Left colon (tissue), 2 donors: ENCODE data around the gene SLC22A7. TPM values are rescaled to one million over a fixed set of nuclear protein-coding genes. Genes with fewer than 3 reads are reported as not detected.
A peak's percentile ranks its signal among the peaks of the same experiment; 100 is the strongest.
"Not testable (repeated sequence)": the region's sequence is repeated elsewhere in the genome, so short reads cannot be mapped to it uniquely, and the experiment has no call there.

ENCODE experiments used
- ATAC-seq: fragments of 200-7000 bp; cut with Tn5 transposase; one replicate; pipeline ENCODE4 v1.9.1; 2020; ENCODE audit warnings: mild to moderate bottlenecking, moderate library complexity
- DNase-seq, 2 donors: peaks; one replicate each; pipeline ENCODE4 v3.0.0-alpha.2; 2020
- intact Hi-C, 2 donors: fragments of 100-400 bp; cut with DNase I in 1 of 2; cut with micrococcal nuclease in 1 of 2; formaldehyde crosslinking; loops; one replicate each; pipeline versions ENCODE4 v1.11.2 to v1.14.0; 2022; cut with DNase I, micrococcal nuclease
- total RNA-seq, 2 donors: library from RNA; stranded (reverse); fragmentation: NEBNext Ultra II Directional; extraction: Animal tissue kit (Norgen Biotek cat#: 25700); gene quantifications; one replicate each; pipeline ENCODE4 v1.2.1, GENCODE V29; 2021
- donor health status: DM: no; HTN: no; CAD: no.
- donor health status: DM: yes; HTN: yes; CAD: no.

SLC22A7 gene
- total RNA-seq, 2 donors from 2014 or later: not detected

DNA sequence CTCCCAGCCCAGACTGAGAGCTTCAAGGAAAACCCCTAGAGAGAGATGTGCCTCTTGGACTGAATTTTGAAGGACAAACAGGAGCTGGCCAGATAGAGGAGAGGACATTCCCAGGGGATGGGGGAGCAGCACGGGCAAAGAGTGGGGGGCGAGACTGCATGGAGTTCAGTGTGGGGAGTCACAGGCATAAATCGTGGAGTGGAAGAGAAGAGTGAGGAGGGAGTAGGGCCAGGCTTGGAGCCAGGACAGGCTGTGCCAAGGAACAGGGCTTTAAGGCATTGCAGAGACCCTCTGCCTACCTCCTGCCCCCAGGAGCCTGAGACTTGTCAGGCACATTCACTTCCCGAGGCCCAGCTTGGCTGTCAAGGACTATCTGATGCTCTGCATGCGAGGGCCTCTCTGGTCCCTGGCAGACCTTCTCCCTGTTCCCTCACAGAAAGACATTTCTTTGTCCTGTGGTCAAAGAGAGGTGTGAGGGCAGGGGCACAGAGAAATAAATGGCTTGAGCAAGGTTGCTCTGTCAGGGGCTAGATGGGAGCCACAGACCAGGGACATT lies 5.2 kb upstream of the SLC22A7 start:
- intact Hi-C loops: no loop called here
- DNase-seq: no peak

DNA sequence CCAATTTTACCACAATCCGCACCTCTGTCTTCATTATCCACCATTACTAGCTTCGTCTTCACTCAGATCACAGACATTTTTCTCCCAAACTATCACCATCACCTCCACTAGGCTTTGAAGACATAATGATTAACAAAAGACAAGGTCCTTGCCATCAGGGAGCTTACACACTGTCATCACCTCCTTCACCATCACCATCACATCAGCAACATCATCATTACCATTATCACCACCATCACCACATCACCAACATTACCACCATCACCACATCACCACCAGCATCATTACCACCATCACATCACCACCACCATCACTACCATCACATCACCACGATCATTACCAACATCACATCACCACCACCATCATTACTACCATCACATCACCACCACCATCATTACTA lies 4.4 kb upstream of the SLC22A7 start:
- intact Hi-C loops: no loop called here
- DNase-seq (no peak), ATAC-seq (no peak)

More for the DNA sequence above, 5.2 kb upstream of the SLC22A7 start:
- no peak for ATAC-seq

DNA sequence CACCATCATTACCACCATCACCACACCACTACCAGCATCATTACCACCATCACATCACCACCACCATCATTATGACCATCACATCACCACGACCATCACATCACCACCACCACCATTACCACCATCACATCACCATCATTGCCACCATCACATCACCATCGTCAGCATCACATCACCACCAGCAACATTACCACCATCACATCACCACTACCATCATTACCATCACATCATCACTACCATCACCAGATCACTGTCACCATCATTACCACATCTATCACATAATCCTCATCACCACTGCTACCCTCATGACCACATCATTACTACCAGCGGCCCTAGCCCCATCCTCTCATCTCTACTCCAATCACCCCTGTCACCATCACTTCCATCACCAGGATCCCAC lies 3.5 kb upstream of the SLC22A7 start:
- no peak for DNase-seq
- ATAC-seq: no peak
- intact Hi-C loops: no loop called here

DNA sequence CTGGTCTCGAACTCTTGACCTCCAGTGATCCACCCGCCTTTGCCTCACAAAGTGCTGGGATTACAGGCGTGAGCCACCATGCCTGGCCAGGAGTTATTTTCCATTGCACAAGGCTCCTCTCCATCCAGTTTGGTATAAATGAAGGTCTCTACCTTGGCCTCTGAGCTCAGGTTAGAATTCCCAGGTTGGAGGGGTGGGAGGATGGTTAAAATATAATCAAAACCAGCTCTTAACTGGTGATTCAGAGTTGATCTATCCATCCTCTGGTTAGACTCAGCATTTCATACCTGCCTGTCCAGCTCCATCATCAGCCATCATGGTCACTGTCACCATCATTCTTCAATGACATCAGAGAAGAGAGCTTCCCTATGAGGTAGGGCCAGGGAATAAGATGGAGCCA lies 2.6 kb upstream of the SLC22A7 start:
- intact Hi-C loops: no loop called here
- ATAC-seq (no peak), DNase-seq (no peak)

DNA sequence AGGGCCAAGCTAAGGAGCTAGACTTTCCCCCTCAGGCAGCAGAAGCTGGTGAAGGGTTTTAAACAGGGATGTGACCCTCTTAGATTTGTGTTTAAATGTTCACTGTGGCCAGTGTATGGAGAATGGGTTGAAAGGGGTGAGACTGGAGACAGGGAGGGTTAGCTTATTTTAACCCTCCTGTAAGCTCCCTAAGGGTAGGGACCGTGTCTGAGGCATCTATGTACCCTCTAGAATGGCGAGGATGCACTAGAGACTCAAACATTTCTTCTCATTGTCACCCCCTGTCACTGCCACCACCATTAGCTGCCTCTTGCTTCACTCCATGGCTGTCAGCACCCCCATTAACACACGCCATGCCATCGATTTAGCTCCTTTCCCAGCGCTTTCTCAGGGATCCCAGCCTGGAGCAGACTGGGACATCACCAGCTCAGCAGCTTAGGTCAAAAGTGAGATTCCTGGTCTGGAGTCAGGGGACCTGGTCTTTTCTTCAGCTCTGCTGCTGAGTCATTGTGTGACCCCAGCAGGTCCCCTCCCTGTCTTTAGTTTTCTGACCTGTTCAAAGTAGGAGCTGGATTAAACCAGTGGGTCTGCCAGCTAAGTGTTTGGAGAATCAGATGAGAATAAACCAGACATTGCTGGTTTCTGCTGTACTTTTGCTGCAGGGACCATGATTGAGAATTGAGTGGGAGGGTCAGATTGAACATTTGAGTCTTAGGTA lies 1.1 kb upstream of the SLC22A7 start:
- ATAC-seq (no peak), DNase-seq (no peak)
- intact Hi-C loops: no loop called here

DNA sequence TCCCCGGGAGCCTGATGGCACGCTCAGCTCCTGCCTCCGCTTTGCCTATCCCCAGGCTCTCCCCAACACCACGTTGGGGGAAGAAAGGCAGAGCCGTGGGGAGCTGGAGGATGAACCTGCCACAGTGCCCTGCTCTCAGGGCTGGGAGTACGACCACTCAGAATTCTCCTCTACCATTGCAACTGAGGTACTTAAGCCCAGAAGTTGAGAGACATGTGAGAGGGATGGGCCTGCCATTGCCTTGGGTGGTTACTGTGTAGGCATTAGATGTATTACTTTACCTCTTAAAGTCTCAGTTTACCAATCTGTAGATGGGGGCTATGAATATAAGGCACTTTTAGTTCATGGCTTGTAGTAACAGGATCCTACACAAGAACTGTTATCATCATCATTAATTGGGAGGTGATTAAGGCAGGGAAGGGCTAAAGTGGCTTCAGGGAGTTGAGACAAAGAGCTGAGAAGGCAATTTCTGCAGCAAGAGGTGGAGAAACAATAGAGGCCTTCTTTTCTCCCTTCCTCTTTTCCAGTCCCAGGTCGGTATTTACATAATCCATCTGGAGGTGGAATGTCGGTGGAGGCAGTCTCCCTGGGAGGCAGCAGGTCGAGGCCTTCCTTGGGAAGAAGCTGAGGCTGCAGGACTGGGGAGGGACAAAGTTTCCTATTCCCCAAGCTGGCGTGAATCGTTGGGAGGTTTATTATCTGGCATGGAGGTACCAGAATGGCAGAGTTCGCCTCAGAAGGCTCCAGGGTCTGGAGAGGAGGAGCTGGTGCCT lies 691 bp downstream of the SLC22A7 start:
- intact Hi-C loops: no loop called here
- ATAC-seq: no peak

DNA sequence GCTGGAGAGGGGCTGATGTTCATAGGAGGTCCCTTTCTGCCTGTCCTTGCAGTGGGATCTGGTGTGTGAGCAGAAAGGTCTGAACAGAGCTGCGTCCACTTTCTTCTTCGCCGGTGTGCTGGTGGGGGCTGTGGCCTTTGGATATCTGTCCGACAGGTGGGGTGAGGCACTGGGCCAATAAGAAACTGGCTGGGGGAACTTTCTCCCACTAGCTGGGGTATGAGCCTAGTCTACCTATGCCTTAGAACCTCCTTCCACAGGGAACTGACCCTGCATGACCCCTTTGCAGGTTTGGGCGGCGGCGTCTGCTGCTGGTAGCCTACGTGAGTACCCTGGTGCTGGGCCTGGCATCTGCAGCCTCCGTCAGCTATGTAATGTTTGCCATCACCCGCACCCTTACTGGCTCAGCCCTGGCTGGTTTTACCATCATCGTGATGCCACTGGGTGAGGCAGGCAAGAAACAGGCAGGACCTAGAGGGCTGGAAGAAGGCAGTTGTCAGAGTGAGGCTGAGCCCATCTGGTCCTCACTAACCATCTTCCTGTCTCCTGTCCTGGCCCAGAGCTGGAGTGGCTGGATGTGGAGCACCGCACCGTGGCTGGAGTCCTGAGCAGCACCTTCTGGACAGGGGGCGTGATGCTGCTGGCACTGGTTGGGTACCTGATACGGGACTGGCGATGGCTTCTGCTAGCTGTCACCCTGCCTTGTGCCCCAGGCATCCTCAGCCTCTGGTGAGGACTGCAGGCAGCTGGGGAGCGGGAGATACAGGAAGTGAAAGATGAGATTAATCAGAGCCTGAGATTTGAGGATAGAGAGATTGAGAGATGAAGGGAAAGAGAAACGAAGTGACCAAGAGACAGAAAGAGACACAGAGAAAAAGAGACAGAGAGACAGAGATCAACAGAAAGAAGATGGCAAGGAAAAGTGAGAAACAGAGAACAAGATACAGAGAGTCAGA lies 1.6 kb downstream of the SLC22A7 start:
- ATAC-seq: no peak
- intact Hi-C loops: no loop called here
- DNase-seq: no peak

More for the DNA sequence above, 691 bp downstream of the SLC22A7 start:
- DNase-seq: no peak

DNA sequence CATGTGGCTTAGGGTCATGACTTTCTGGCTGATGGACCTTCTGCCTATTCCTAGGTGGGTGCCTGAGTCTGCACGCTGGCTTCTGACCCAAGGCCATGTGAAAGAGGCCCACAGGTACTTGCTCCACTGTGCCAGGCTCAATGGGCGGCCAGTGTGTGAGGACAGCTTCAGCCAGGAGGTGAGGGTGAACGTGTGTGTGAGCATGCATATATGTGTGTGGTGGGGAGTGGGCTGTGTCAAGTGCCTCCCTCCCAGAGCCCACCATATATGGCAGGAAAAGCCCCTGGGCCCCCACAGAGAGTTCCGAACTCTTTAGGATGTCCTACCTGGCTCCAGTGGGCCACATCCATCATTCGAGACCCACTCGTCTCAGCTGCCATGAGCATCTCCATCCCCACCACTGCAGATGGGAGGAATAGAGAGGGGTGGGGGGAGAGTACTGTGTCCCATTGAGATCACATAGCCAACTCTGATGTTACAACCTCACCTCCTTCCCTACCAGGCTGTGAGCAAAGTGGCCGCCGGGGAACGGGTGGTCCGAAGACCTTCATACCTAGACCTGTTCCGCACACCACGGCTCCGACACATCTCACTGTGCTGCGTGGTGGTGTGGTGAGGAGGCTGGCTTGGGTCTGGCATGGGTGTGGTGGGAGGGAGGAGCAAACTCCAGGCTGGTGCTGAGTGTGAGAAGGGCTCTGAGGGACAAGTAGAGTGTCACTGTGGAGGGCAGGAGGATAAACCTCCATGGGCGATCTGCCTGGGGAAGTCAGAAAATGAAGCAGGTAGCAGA lies 3.2 kb downstream of the SLC22A7 start:
- intact Hi-C loops: no loop called here
- ATAC-seq (peak; percentile 29), DNase-seq (no peak)

DNA sequence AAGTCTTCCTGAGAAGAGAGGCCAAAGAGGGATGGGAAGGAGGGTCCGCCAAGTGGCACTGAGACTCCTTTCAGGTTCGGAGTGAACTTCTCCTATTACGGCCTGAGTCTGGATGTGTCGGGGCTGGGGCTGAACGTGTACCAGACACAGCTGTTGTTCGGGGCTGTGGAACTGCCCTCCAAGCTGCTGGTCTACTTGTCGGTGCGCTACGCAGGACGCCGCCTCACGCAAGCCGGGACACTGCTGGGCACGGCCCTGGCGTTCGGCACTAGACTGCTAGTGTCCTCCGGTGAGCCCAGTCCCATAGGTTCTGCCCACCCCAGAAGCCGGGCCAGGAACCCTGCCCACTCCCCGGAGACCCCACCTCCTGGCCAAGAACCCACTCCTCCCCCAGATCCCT lies 4.1 kb downstream of the SLC22A7 start:
- DNase-seq: no peak
- no peak for ATAC-seq
- intact Hi-C loops: no loop called here

DNA sequence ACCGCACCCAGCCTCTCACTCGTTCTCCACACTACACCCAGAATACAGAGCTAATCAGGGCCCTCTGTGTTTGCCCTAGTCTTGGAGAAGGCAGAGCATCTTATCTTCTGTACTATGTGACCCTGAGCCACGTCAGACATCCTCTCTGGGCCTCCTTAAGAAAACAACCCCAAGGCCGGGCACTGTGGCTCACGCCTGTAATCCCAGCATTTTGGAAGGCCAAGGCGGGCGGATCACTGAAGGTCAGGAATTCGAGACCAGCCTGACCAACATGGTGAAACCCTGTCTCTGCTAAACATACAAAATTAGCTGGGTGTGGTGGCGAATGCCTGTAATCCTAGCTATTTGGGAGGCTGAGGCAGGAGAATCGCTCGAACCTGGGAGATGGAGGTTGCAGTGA lies 4.9 kb downstream of the SLC22A7 start:
- intact Hi-C loops, ATAC-seq, DNase-seq: not testable (repeated sequence)

DNA sequence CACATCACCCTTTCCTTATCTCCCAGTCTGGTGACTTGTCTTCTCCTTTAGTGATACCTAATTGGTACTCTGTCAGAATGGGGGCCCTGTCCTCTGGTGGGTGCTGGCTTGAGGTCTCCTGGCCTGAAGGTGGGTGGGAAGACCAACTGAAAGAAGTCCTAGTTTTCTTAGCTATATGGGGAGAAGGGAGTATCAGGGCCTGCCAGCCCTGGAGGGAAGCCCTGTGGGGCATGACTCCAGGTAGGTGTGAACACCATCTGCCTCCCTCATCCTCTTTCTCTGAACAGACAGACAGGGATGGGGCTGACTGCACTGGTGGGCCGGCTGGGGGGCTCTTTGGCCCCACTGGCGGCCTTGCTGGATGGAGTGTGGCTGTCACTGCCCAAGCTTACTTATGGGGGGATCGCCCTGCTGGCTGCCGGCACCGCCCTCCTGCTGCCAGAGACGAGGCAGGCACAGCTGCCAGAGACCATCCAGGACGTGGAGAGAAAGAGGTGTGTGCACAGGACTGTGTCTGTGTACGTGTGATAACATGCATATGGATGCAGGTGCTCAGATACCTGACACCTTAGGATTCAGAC lies 5.8 kb downstream of the SLC22A7 start:
- intact Hi-C loops: no loop called here
- no peak for DNase-seq

DNA sequence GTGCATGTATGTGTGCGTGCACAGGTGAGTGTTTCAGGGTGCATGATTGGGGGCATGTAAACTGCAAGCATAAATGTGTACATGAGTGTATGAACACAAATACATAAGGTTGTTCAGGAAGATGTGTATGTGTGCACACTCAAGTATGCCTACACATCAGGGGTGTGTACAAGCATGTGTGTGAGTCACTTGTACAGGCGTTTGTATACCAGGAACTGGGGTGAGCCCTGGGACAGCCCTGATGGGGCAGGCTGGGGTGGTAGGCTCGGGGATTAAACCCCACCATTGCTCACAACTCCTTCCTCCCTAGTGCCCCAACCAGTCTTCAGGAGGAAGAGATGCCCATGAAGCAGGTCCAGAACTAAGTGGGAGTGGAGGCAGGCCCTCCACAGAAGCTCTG lies 6.3 kb downstream of the SLC22A7 start:
- intact Hi-C loops: no loop called here
- DNase-seq: no peak
- no peak for ATAC-seq

More for the DNA sequence above, 5.8 kb downstream of the SLC22A7 start:
- ATAC-seq: no peak

DNA sequence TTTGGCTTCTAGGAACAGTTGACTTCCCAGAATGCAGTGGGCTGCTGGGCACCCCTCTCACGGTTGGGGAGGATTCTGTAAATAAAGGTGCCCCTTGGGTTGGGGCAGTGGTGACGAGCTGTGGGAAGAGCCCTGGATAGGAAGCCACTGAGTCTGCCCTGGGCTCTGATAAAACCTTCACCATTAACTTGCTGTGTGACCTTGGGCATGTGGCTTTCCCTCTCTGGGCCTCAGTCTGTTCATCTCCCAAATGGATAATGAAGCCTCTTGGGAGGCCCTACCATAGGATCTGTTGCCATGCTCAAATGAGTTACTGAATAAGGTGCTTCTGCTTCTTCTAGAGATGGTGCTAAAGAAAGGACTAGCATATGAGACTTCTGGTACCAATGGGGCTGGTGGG lies 6.8 kb downstream of the SLC22A7 start:
- no peak for DNase-seq
- no peak for ATAC-seq
- intact Hi-C loops: no loop called here

DNA sequence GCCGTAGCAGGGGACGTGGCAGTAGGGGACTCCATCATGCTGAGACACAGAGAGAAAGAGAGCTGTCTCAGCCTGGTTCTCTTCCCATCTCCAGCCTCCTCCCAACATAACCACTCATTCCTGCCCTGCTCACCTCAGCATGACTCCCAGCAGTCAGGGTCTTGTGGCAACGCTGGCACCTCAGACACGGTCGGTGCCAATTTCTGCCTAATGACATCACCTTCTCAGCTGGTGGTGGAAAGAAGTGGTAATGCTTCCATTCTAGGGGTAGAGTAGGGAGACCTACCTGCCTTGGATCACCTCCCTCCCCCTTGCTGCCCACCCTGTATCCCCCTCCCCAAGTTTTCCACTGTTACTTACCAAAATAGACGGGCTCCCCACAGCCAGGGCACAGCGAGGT lies 8.0 kb downstream of the SLC22A7 start:
- intact Hi-C loops: no loop called here
- no peak for ATAC-seq

DNA sequence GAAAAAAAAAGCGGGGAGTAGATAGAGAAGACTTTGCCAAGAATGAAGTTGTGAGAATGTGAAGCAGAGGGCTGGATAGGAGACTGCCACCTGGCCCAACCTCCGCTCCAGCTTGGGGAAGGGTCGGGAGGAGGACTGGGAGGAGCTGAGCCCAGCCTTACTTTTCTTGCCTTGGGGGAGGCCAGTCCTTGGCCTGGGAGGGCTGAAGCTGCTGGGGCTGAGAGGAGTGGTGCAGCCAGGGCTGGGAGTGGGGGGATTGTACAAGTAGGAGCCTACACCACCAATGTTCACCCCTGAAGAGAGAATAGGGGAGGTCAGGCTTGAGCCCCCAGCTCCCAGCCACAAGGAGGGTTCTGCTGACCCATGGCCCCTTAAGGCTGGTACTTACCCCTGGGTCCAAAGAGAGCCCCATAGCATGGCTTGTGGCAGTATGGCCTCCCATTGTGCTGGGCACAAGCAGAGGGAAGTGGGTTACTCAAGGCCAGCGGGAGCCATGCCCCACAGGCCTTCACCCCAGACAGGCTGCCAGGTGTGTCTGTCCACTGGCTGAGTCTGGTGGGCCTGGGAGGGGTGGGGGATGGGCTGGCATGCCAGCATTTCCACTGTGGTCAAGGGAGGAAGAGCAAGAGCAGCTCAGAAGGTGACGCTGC lies 9.5 kb downstream of the SLC22A7 start:
- ATAC-seq: no peak
- no peak for DNase-seq
- intact Hi-C loops: no loop called here

More for the DNA sequence above, 8.0 kb downstream of the SLC22A7 start:
- no peak for DNase-seq

DNA sequence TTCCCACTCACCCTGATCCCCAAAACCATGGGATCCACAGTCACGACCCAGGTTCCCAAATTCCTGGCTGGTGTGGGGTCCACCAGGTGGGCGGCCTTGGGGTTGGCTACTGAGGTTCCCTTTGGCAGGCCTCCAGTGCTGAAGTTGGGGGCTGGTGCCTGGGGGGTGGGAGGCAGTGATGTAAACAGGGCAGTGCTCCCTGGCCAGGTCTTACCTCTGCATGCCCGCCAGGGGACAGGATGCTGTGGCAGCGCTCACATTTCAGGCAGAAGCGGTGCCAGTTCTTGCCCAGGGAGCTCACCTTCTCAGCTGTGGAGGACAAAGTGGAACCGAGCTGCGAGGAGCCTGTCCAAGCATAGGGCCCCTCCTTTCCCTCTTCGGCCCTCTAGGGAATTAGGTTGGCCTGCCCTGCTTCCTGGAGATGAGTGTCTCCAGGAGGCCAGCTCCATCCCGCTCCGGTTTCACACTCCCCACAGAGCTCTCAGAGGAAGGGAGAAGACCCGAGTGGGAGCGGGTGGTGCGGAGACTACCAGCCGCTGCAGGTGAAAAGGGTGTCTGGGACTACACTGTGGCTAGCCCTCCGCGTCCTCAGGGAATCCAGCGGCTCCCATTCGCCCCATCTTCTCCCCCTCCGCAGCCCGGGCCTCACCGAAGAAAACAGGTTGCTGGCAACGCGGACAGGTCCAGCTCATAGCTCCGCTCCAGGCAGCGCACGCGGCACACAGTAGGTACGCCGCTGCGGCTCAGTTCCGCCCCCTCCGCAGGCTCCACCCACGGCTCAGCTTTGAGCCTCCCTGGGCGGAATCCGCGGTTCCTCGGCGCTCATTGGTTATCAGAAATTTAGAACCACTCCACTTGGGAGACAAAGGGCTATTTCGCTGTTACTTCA lies 10.3 kb downstream of the SLC22A7 start, which contains the start of gene CRIP3:
CRIP3 (minus strand) TSS at position 726 of the 889 bp plus-strand sequence; CDS start at position 692, 34 bp downstream.
- ATAC-seq (peak; percentile 64), DNase-seq (peak in 1 of 2 donors; percentile 46)
- intact Hi-C loops: no loop called here
